SJSA1 (cell line): ENCODE data around the gene ZC3H12A. TPM values are rescaled to one million over a fixed set of nuclear protein-coding genes. Genes with fewer than 3 reads are reported as not detected.

ENCODE experiments used
- DNase-seq, 2 experiments: peaks; one replicate each; pipeline ENCODE4 v3.0.0-alpha.2; 2015 to 2020; ENCODE audit warnings: low spot score in 2 of 2, low read depth in 1 of 2
- H3K27ac ChIP-seq: fragments of 250-450 bp; sonication (Bioruptor Pico); 2 replicates; pipeline ENCODE4 v1.5.1; 2020; ENCODE audit warnings: mild to moderate bottlenecking, moderate library complexity
- H3K27me3 ChIP-seq: fragments of 250-450 bp; sonication (Bioruptor Pico); replicated peaks from 2 replicates; pipeline ENCODE4 v1.5.1; 2020; ENCODE audit warnings: mild to moderate bottlenecking, moderate library complexity
- H3K36me3 ChIP-seq: fragments of 250-450 bp; sonication (Bioruptor Pico); 2 replicates; pipeline ENCODE4 v1.5.1; 2020; ENCODE audit warnings: mild to moderate bottlenecking
- H3K4me1 ChIP-seq: fragments of 250-450 bp; sonication (Bioruptor Pico); replicated peaks from 2 replicates; pipeline ENCODE4 v1.6.1; 2021; ENCODE audit warnings: mild to moderate bottlenecking
- H3K4me3 ChIP-seq: fragments of 250-450 bp; sonication (Bioruptor Pico); 2 replicates; pipeline ENCODE4 v1.5.1; 2020; ENCODE audit warnings: mild to moderate bottlenecking
- H3K9me3 ChIP-seq: fragments of 250-450 bp; sonication (Bioruptor Pico); replicated peaks from 2 replicates; pipeline ENCODE4 v1.5.1; 2020; ENCODE audit warnings: mild to moderate bottlenecking
- total RNA-seq: library from RNA; depleted of rRNA; stranded (reverse); fragments of >200 nt; shearing (Covaris generic); gene quantifications from 2 replicates; pipeline ENCODE4 v1.2.3, GENCODE V29; 2014

Gene ZC3H12A
- total RNA-seq, 1 experiment from 2014 or later = 7.1 TPM

GRCh38 chr1:37465593-37466517 lies 8.5 kb upstream of the ZC3H12A start:
- no peaks in the 10 kb centered on the region for H3K9me3 ChIP-seq
- H3K36me3 ChIP-seq = no peaks in the 10 kb centered on the region; the same call in 1 of the 2 replicates
- H3K4me1 ChIP-seq = peaks cover 3% of the 10 kb centered on the region
- H3K27me3 ChIP-seq = no peaks in the 10 kb centered on the region
- no peak overlapping the region for H3K27ac ChIP-seq
- DNase-seq = no peak
- no peak overlapping the region for H3K4me3 ChIP-seq

GRCh38 chr1:37468037-37468436 lies 6.3 kb upstream of the ZC3H12A start:
- Histone ChIP-seq H3K27me3 (no peaks in the 10 kb centered on the region), H3K36me3 (no peaks in the 10 kb centered on the region; the same call in 1 of the 2 replicates), H3K27ac (no peak overlapping the region), H3K4me3 (no peak overlapping the region), H3K4me1 (peaks cover 25% of the 10 kb centered on the region), H3K9me3 (no peaks in the 10 kb centered on the region)
- DNase-seq = no peak

DNA sequence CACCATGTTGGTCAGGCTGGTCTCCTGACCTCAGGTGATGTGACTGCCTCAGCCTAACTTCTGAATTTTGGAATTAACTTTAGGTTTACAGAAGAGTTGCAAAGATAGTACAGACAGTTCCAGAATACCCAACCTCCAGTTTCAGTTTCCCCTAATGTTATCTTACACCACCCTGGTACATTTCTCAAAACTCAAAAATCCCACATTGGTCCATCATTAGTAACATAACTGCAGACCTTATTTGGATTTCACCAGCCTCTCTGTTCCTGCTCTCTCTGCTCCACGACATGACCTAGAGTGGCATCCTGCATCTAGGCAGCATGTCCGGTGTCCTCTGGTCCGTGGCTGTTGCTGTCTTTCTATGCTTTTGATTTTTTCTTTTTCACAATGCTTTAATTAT lies 5.0 kb upstream of the ZC3H12A start:
- no peak for DNase-seq
- Histone ChIP-seq H3K36me3 (no peaks in the 10 kb centered on the region), H3K27ac (no peak overlapping the region), H3K27me3 (no peaks in the 10 kb centered on the region), H3K4me3 (no peak overlapping the region), H3K9me3 (no peaks in the 10 kb centered on the region; the same call in 1 of the 2 replicates), H3K4me1 (peaks cover 37% of the 10 kb centered on the region)

GRCh38 chr1:37471345-37472231 lies 2.8 kb upstream of the ZC3H12A start:
- H3K27me3 ChIP-seq = no peaks in the 10 kb centered on the region
- peak; percentile 87 to 92 for DNase-seq
- no peaks in the 10 kb centered on the region; the same call in 1 of the 2 replicates for H3K9me3 ChIP-seq
- peak overlapping the region; percentile 83 for H3K27ac ChIP-seq
- H3K4me1 ChIP-seq = peaks cover 56% of the 10 kb centered on the region
- H3K36me3 ChIP-seq = peaks cover 12% of the 10 kb centered on the region
- peak overlapping the region; percentile 7; the same call in 1 of the 2 replicates for H3K4me3 ChIP-seq

DNA sequence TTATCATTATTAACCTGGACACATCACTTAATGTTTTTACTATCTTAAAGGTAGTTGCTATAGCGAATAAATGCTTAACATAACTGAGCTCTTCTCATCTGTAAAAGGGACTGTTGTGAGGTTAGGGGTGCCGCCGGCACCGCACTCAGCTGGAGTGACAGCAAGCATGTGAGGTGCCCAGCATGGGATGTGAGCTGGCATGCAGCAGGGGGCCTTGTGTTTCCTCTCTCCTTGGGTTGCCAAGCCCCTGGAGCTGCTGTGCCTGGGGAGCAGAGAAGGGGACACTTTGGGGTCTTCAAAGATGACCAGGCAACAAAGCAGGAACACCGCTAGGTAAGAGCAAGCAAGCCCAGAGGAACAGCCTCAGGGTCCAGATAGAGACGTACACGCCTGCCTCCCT lies 2.1 kb upstream of the ZC3H12A start:
- Histone ChIP-seq H3K27me3 (no peaks in the 10 kb centered on the region), H3K4me1 (peaks cover 62% of the 10 kb centered on the region), H3K36me3 (peaks cover 19% of the 10 kb centered on the region), H3K27ac (peak overlapping the region; percentile 83), H3K4me3 (no peak overlapping the region), H3K9me3 (no peaks in the 10 kb centered on the region; the same call in 1 of the 2 replicates)
- DNase-seq = no peak

GRCh38 chr1:37472994-37473393 lies 1.4 kb upstream of the ZC3H12A start:
- Histone ChIP-seq H3K9me3 (no peaks in the 10 kb centered on the region; the same call in 1 of the 2 replicates), H3K27me3 (no peaks in the 10 kb centered on the region), H3K36me3 (peaks cover 26% of the 10 kb centered on the region), H3K4me3 (no peak overlapping the region), H3K27ac (no peak overlapping the region), H3K4me1 (peaks cover 70% of the 10 kb centered on the region)
- no peak for DNase-seq

- peaks cover 32% of the 10 kb centered on the region for H3K36me3 ChIP-seq
- peak overlapping the region; percentile 60 for H3K4me3 ChIP-seq
- H3K4me1 ChIP-seq = peaks cover 75% of the 10 kb centered on the region
- no peaks in the 10 kb centered on the region; the same call in 1 of the 2 replicates for H3K9me3 ChIP-seq
- peak in 1 of 2 experiments; percentile 41 for DNase-seq
- H3K27ac ChIP-seq = no peak overlapping the region
- H3K27me3 ChIP-seq = no peaks in the 10 kb centered on the region
Measured at GRCh38 chr1:37473431-37474045, 842 bp upstream of the ZC3H12A start.

- Histone ChIP-seq H3K4me1 (peaks cover 88% of the 10 kb centered on the region), H3K36me3 (peaks cover 45% of the 10 kb centered on the region), H3K27ac (peak overlapping the region; percentile 43), H3K9me3 (no peaks in the 10 kb centered on the region; the same call in 1 of the 2 replicates), H3K27me3 (no peaks in the 10 kb centered on the region), H3K4me3 (peak overlapping the region; percentile 60)
- DNase-seq = peak in 1 of 2 experiments; percentile 31
Measured at GRCh38 chr1:37474697-37475379, 458 bp downstream of the ZC3H12A start.

- peak overlapping the region; percentile 43; the same call in 1 of the 2 replicates for H3K27ac ChIP-seq
- H3K9me3 ChIP-seq = no peaks in the 10 kb centered on the region; the same call in 1 of the 2 replicates
- H3K27me3 ChIP-seq = no peaks in the 10 kb centered on the region
- no peak for DNase-seq
- H3K4me1 ChIP-seq = peaks cover 93% of the 10 kb centered on the region
- peak overlapping the region; percentile 60 for H3K4me3 ChIP-seq
- peaks cover 51% of the 10 kb centered on the region for H3K36me3 ChIP-seq
Measured at GRCh38 chr1:37475380-37476086, 1.2 kb downstream of the ZC3H12A start.

- Histone ChIP-seq H3K4me1 (peaks cover 88% of the 10 kb centered on the region), H3K4me3 (peak overlapping the region; percentile 60), H3K36me3 (peaks cover 57% of the 10 kb centered on the region), H3K9me3 (no peaks in the 10 kb centered on the region; the same call in 1 of the 2 replicates), H3K27me3 (no peaks in the 10 kb centered on the region), H3K27ac (peak overlapping the region; percentile 82; the same call in 1 of the 2 replicates)
- DNase-seq = no peak
Measured at GRCh38 chr1:37476087-37476452, 1.7 kb downstream of the ZC3H12A start.

DNA sequence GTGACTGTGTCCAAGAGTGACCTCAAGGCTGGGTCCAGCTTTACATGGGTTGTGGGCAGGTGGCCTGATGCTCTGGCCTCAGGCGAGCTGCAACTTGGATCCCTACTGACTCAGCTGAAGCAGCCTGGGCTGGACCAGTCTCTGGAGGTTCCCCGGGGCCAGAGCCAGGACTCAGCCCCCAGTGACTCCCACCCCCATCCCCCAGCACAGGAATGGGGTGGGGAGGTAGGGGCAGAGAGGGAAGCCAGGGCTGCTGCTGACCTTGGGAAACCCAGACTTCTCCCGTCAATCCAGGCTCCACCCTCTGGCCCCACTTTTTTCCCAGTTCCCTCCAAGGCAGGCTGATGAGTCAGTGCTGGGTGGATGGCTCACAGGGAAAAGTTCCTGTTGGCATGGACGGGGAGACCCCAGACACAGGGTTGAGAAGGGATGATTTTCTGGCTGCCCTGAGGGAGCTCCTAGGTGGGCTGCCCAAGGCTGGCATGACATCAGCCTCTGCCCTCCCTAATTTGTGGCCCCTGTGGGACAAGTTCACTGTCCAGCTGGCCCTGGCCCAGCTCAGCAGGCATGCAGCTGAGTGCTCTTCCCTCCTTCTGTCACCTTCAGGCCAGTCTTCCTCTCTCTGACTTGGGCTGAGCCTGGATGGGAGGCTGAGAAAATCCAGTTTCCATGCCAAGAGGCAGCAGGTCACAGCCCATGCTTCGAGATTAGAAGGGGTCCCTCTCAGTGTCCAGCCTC lies 2.2 kb downstream of the ZC3H12A start:
- H3K27ac ChIP-seq = peak overlapping the region; percentile 82
- no peaks in the 10 kb centered on the region for H3K27me3 ChIP-seq
- peaks cover 62% of the 10 kb centered on the region for H3K36me3 ChIP-seq
- no peaks in the 10 kb centered on the region; the same call in 1 of the 2 replicates for H3K9me3 ChIP-seq
- H3K4me1 ChIP-seq = peaks cover 82% of the 10 kb centered on the region
- peak; percentile 79 to 86 for DNase-seq
- H3K4me3 ChIP-seq = peak overlapping the region; percentile 60
